ENCODE results near the gene SPANXA1.
"Not testable (repeated sequence)": the region's sequence is repeated elsewhere in the genome, so short reads cannot be mapped to it uniquely, and the experiment has no call there.

Gene SPANXA1

GRCh38 chrX:141584638-141585037, at the start of gene SPANXA1:
Gene SPANXA1, minus strand, starts transcription at chrX:141584738. Its CDS starts 60 bp downstream, at chrX:141584678.
- not testable (repeated sequence) for H3K9me3 Mint-ChIP-seq, H3K27ac Mint-ChIP-seq, H3K4me1 Mint-ChIP-seq, DNase-seq, ATAC-seq, H3K27me3 Mint-ChIP-seq, H3K4me3 Mint-ChIP-seq

GRCh38 chrX:141632124-141632523, 47.6 kb upstream of the SPANXA1 start:
- ATAC-seq = no peak
- H3K27me3 Mint-ChIP-seq = no peaks in the 10 kb centered on the region
- peaks cover 5% of the 10 kb centered on the region in 2 donors for H3K9me3 Mint-ChIP-seq
- no peak for DNase-seq
- no peak overlapping the region for H3K4me3 Mint-ChIP-seq
- H3K4me1 Mint-ChIP-seq = no peaks in the 10 kb centered on the region
- H3K27ac Mint-ChIP-seq = no peak overlapping the region

GRCh38 chrX:141619336-141619735, 34.8 kb upstream of the SPANXA1 start:
- ATAC-seq (no peak), DNase-seq (no peak)
- Mint-ChIP-seq H3K4me1 (no peaks in the 10 kb centered on the region), H3K4me3 (no peak overlapping the region), H3K27me3 (no peaks in the 10 kb centered on the region), H3K27ac (no peak overlapping the region), H3K9me3 (peaks cover 3 to 4% of the 10 kb centered on the region in 2 donors)

GRCh38 chrX:141609111-141609510, 24.6 kb upstream of the SPANXA1 start:
- ATAC-seq (no peak), DNase-seq (no peak)
- Mint-ChIP-seq H3K4me3 (no peak overlapping the region), H3K4me1 (no peaks in the 10 kb centered on the region), H3K27ac (no peak overlapping the region), H3K27me3 (no peaks in the 10 kb centered on the region), H3K9me3 (peaks cover 0 to 14% of the 10 kb centered on the region in 2 donors)

- not testable (repeated sequence) for DNase-seq, H3K27me3 Mint-ChIP-seq, H3K4me1 Mint-ChIP-seq, H3K27ac Mint-ChIP-seq, ATAC-seq, H3K4me3 Mint-ChIP-seq, H3K9me3 Mint-ChIP-seq
Observed at GRCh38 chrX:141589408-141589807, 4.9 kb upstream of the SPANXA1 start, which contains the start of gene SPANXA2. Gene SPANXA2, plus strand, starts transcription at chrX:141589708. Its CDS starts 60 bp downstream, at chrX:141589768.

- not testable (repeated sequence) for H3K9me3 Mint-ChIP-seq, DNase-seq, H3K27ac Mint-ChIP-seq, H3K4me1 Mint-ChIP-seq, H3K27me3 Mint-ChIP-seq, H3K4me3 Mint-ChIP-seq, ATAC-seq
Observed at GRCh38 chrX:141542551-141542950, 42.0 kb downstream of the SPANXA1 start.
